ENCODE data around the gene NDUFB1. TPM values are rescaled to one million over a fixed set of nuclear protein-coding genes. Genes with fewer than 3 reads are reported as not detected.

Gene NDUFB1
- polyA plus RNA-seq, 3 donors, result 177 to 197 (median 190) TPM

GRCh38 chr14:92103363-92103989 is 18.0 kb downstream of the NDUFB1 start:
- DNase-seq (ENCODE audit: low read depth in 3 of 3, low spot score in 2 of 3), result no peak

DNA sequence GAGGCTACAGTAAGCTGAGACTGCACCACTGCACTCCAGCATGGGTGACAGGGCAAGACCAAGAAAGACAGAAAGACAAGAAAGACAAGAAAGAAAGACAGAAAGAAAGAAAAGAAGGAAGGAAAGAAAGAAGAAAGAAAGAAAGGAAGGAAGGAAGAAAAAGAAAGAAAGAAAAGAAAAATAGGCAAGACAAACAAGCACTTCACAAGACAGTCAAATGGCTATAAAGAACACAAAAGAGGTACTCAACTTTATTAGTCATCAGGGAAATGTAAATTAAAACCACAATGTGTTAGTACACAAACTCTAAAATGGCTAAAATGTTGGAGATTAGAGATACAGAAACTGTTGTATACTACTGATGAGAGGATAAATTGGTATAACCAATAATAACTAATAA is 21.7 kb downstream of the NDUFB1 start:
- DNase-seq (ENCODE audit: low read depth in 3 of 3, low spot score in 2 of 3), result no peak

- no peak for DNase-seq (ENCODE audit: low read depth in 3 of 3, low spot score in 2 of 3)
Observed at GRCh38 chr14:92093320-92093719, 28.2 kb downstream of the NDUFB1 start.

DNA sequence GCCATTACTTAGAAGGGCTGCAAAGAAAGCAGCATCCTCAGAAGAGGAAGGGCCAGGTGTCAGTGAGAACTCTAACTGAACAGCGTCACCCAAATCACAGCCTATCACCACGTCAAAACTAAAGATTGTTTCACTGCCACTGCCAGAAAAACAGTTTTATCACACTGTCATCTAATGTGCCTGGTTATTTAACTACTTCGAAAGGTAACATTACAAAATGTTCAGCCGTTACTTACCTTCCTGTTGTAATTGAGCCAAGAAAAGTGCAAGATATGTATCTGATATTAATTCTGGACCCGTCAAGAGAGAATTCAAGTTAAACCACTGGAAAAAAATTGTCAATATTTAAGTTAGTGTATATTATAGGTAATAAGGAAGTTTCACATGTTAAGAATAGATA is 33.0 kb downstream of the NDUFB1 start:
- no peak for DNase-seq (ENCODE audit: low read depth in 3 of 3, low spot score in 2 of 3)

GRCh38 chr14:92074555-92074954 is 47.0 kb downstream of the NDUFB1 start:
- no peak for DNase-seq (ENCODE audit: low read depth in 3 of 3, low spot score in 2 of 3)

Other genes starting within 250 kb of the NDUFB1 start
- gene FBLN5, start 174.0 kb downstream of the NDUFB1 start, polyA plus RNA-seq (ENCODE audit: insufficient read length in 3 of 3), result 100 to 1,000 TPM; 125 to 164 (median 151) TPM
- 10 to 100 TPM; 39.9 to 46.3 (median 45.3) TPM for gene TRIP11, start 81.6 kb downstream of the NDUFB1 start, polyA plus RNA-seq (ENCODE audit: insufficient read length in 3 of 3)
- gene ATXN3, start 15.1 kb downstream of the NDUFB1 start, polyA plus RNA-seq (ENCODE audit: insufficient read length in 3 of 3), result 10 to 100 TPM; 26.5 to 28.7 (median 27.6) TPM
- gene CPSF2, start 263 bp upstream of the NDUFB1 start, polyA plus RNA-seq (ENCODE audit: insufficient read length in 3 of 3), result 10 to 100 TPM; 62.7 to 69.4 (median 63.6) TPM
- under 1 TPM; 0.12 to 0.33 (median 0.19) TPM for gene SLC24A4, start 201.5 kb upstream of the NDUFB1 start, polyA plus RNA-seq (ENCODE audit: insufficient read length in 3 of 3)

Data from right renal cortex interstitium (tissue), 3 donors.